GM12891 (cell line): ENCODE data around the gene TBL1XR1.

ENCODE experiments used
- POLR2A ChIP-seq: IDR thresholded peaks from 2 replicates; pipeline ENCODE4 v1.6.1; 2011; ENCODE audit warnings: low read depth, low read length, control low read depth
- POLR2AphosphoS5 ChIP-seq: IDR thresholded peaks from 2 replicates; pipeline ENCODE4 v1.6.1; 2011; ENCODE audit warnings: low read depth, low read length, control low read depth
- SPI1 ChIP-seq: IDR thresholded peaks from 2 replicates; pipeline ENCODE4 v1.6.1; 2011; ENCODE audit warnings: low read depth, low read length, control low read depth
- TAF1 ChIP-seq: IDR thresholded peaks from 2 replicates; pipeline ENCODE4 v1.6.1; 2011; ENCODE audit warnings: low read depth, low read length, control low read depth

GRCh38 chr3:177026505-177027277 lies 170.6 kb downstream of the TBL1XR1 start:
- TF ChIP-seq POLR2AphosphoS5 (no peak), POLR2A (no peak), TAF1 (no peak), SPI1 (no peak)
